ENCODE results near the gene GPR78.

The GPR78 gene

DNA sequence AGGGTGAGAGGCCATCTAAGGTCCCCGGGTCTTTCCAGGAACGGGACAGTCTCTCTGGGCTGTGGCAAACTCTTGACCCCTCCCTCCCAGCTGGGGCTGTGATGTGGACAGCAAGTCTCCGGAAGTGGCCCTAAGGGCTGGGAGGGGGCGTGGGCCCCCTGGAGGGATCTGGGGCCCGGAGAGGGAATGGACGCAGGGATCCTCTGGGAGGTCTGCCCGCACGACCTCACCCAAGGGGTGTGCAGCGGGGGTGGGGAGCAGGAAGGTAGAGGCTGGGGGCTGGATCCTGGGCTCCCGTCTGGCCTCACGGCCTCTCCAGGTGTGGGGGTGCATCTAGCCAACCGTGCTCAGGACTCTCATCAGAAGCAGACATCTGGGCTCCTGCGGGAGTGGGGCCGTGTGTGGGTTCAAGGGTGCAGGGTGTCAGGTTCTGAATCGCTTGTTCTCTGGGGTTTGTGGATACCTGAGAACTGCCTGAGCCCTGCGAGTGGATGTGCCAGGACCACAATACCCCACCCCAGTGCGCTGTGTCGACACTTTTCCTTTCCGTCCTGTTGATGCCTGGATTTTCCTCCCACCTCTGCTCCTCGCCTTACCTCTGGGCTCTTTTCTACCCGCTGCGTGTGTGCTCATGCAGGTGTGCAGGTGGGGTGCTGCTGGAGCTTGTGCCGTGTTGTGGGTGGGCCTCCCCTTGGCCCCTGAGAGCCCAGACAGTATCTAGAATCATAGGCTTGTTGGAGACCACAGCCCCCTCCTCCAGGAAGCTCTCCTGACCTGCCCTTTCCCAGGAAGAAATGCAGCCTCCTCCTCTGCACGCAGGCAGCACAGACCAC lies 13.3 kb downstream of the GPR78 start:
- TF ChIP-seq ZNF70 (CRISPR knock-in tag; IDR thresholded peaks at IDR 0.05) (no peak), TCF4 (CRISPR knock-in tag; IDR thresholded peaks at IDR 0.05; ENCODE audit: borderline replicate concordance) (no peak), RARB (CRISPR knock-in tag; IDR thresholded peaks at IDR 0.05) (no peak), SNAI2 (CRISPR knock-in tag; IDR thresholded peaks at IDR 0.05) (no peak)
- TF ChIP-seq, protein P1, sequence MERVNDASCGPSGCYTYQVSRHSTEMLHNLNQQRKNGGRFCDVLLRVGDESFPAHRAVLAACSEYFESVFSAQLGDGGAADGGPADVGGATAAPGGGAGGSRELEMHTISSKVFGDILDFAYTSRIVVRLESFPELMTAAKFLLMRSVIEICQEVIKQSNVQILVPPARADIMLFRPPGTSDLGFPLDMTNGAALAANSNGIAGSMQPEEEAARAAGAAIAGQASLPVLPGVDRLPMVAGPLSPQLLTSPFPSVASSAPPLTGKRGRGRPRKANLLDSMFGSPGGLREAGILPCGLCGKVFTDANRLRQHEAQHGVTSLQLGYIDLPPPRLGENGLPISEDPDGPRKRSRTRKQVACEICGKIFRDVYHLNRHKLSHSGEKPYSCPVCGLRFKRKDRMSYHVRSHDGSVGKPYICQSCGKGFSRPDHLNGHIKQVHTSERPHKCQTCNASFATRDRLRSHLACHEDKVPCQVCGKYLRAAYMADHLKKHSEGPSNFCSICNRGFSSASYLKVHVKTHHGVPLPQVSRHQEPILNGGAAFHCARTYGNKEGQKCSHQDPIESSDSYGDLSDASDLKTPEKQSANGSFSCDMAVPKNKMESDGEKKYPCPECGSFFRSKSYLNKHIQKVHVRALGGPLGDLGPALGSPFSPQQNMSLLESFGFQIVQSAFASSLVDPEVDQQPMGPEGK (CRISPR knock-in tag; IDR thresholded peaks at IDR 0.05; ENCODE audit: borderline replicate concordance), result no peak
- TF ChIP-seq, protein P2, sequence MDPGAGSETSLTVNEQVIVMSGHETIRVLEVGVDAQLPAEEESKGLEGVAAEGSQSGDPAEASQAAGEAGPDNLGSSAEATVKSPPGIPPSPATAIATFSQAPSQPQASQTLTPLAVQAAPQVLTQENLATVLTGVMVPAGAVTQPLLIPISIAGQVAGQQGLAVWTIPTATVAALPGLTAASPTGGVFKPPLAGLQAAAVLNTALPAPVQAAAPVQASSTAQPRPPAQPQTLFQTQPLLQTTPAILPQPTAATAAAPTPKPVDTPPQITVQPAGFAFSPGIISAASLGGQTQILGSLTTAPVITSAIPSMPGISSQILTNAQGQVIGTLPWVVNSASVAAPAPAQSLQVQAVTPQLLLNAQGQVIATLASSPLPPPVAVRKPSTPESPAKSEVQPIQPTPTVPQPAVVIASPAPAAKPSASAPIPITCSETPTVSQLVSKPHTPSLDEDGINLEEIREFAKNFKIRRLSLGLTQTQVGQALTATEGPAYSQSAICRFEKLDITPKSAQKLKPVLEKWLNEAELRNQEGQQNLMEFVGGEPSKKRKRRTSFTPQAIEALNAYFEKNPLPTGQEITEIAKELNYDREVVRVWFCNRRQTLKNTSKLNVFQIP (CRISPR knock-in tag; IDR thresholded peaks at IDR 0.05; ENCODE audit: borderline replicate concordance, low read depth), result no peak
- ATAC-seq, result no peak

DNA sequence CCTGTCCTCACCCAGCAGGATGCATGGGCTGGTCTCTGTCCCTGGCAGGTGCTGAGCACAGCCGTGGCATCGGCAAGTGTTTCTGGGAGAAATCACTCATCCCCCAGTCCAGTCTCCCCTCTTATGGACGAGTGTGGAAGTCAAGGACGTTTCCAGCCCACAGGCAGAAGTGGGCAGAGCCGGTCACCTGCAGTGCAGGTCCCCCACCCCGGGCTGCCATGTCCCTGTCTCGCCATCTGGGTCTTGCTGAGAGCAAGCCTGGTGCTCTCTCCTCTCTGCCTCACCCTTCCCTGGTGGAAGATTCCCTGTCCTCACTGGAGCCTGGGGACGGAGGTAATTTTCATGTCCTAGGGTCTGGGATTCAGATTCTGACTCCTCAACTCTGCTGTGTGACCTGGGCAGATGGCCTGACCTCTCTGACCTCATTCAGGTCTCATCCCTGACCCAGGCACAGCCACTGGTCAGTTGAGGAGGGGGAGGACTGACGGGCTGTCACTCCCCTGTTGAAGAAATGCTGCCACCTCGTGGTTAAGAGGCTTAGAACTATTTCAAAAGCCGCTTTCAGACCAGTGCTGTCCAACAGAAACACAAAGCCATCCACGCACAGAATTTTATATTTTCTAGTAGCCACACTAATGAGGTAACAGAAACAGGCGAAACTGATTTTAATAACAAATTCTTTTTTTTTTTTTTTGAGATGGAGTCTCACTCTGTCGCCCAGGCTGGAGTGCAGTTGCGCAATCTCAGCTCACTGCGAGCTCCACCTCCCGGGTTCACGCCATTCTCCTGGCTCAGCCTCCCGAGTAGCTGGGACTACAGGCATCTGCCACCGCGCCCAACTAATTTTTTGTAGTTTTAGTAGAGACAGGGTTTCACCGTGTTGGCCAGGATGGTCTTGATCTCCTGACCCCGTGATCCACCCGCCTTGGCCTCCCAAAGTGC lies 14.2 kb downstream of the GPR78 start:
- TF ChIP-seq RARB (CRISPR knock-in tag; IDR thresholded peaks at IDR 0.05), result no peak
- TF ChIP-seq ZNF565 (CRISPR knock-in tag; conservative IDR thresholded peaks at IDR 0.05; ENCODE audit: low read depth), result no peak
- TF ChIP-seq SNAI2 (CRISPR knock-in tag; IDR thresholded peaks at IDR 0.05), result no peak
- TF ChIP-seq, protein P1 (CRISPR knock-in tag; IDR thresholded peaks at IDR 0.05; ENCODE audit: borderline replicate concordance), result no peak
- TF ChIP-seq ZNF70 (CRISPR knock-in tag; IDR thresholded peaks at IDR 0.05), result no peak
- TF ChIP-seq, protein P3, sequence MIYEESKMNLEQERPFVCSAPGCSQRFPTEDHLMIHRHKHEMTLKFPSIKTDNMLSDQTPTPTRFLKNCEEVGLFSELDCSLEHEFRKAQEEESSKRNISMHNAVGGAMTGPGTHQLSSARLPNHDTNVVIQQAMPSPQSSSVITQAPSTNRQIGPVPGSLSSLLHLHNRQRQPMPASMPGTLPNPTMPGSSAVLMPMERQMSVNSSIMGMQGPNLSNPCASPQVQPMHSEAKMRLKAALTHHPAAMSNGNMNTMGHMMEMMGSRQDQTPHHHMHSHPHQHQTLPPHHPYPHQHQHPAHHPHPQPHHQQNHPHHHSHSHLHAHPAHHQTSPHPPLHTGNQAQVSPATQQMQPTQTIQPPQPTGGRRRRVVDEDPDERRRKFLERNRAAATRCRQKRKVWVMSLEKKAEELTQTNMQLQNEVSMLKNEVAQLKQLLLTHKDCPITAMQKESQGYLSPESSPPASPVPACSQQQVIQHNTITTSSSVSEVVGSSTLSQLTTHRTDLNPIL (CRISPR knock-in tag; IDR thresholded peaks at IDR 0.05; ENCODE audit: low read depth), result no peak
- no peak for TF ChIP-seq ISL1 (CRISPR knock-in tag; IDR thresholded peaks at IDR 0.05)
- TF ChIP-seq ZFP3 (CRISPR knock-in tag; IDR thresholded peaks at IDR 0.05), result no peak
- TF ChIP-seq ZNF8 (CRISPR knock-in tag; IDR thresholded peaks at IDR 0.05), result no peak
- TF ChIP-seq ARNTL (CRISPR knock-in tag; IDR thresholded peaks at IDR 0.05; ENCODE audit: borderline replicate concordance, low read depth), result no peak
- peak; percentile 83 for ATAC-seq

DNA sequence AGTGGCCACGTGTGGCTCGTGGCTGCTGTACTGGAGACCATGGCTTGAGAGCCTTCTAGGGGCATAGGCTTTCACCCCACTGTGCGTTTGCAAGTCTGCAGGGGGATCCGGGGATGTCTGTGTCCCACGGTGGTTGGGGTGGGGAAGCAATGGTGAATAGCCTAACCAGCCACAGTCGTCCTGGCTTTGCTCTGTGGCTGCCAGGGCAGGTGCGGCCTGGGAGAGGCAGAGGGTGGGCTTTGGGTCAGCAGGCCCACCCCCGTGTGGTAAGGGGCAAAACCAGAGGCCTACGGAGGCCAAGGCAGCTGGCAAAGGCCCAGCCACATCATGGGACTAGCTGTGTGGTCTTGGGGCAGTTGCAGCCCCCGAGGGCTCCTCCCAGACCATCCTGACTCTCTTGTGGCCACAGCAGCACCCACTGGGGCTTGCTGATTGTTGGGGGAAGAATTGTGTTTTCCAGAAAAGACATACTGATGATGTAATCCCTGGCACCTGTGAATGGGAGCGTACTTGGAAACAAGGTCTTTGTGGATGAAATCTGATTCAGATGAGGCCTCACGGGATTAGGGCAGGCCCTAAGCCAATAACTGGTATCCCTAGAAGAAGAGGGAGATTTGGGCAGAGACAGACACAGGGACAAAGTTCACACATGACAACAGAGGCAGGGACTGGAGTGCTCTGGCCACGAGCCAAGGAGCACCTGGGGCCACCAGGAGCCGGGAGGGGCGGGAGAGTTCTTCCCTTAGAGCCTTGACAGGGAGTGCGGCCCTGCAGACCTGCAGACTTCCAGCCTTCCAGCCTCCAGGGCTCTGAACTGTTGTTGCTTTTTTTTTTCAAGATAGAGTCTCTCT lies 15.3 kb downstream of the GPR78 start:
- no peak for ATAC-seq
- no peak for TF ChIP-seq ZNF8 (CRISPR knock-in tag; IDR thresholded peaks at IDR 0.05)
- TF ChIP-seq ZNF565 (CRISPR knock-in tag; conservative IDR thresholded peaks at IDR 0.05; ENCODE audit: low read depth), result no peak
- TF ChIP-seq, protein P4, sequence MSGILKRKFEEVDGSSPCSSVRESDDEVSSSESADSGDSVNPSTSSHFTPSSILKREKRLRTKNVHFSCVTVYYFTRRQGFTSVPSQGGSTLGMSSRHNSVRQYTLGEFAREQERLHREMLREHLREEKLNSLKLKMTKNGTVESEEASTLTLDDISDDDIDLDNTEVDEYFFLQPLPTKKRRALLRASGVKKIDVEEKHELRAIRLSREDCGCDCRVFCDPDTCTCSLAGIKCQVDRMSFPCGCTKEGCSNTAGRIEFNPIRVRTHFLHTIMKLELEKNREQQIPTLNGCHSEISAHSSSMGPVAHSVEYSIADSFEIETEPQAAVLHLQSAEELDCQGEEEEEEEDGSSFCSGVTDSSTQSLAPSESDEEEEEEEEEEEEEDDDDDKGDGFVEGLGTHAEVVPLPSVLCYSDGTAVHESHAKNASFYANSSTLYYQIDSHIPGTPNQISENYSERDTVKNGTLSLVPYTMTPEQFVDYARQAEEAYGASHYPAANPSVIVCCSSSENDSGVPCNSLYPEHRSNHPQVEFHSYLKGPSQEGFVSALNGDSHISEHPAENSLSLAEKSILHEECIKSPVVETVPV (CRISPR knock-in tag; IDR thresholded peaks at IDR 0.05), result no peak
- no peak for TF ChIP-seq TCF4 (CRISPR knock-in tag; IDR thresholded peaks at IDR 0.05; ENCODE audit: borderline replicate concordance)
- TF ChIP-seq, protein P3 (CRISPR knock-in tag; IDR thresholded peaks at IDR 0.05; ENCODE audit: low read depth), result no peak
- TF ChIP-seq CSDC2 (CRISPR knock-in tag; IDR thresholded peaks at IDR 0.05), result no peak
- TF ChIP-seq SNAI2 (CRISPR knock-in tag; IDR thresholded peaks at IDR 0.05), result no peak
- no peak for TF ChIP-seq ESRRG (CRISPR knock-in tag; IDR thresholded peaks at IDR 0.05)
- no peak for TF ChIP-seq RARB (CRISPR knock-in tag; IDR thresholded peaks at IDR 0.05)
- TF ChIP-seq, protein P1 (CRISPR knock-in tag; IDR thresholded peaks at IDR 0.05; ENCODE audit: borderline replicate concordance), result no peak
- TF ChIP-seq BACH2 (CRISPR knock-in tag; IDR thresholded peaks at IDR 0.05; ENCODE audit: borderline replicate concordance), result no peak
- TF ChIP-seq OSR1 (CRISPR knock-in tag; IDR thresholded peaks at IDR 0.05), result no peak
- no peak for TF ChIP-seq ZFP3 (CRISPR knock-in tag; IDR thresholded peaks at IDR 0.05)
- TF ChIP-seq TOX (CRISPR knock-in tag; IDR thresholded peaks at IDR 0.05; ENCODE audit: borderline replicate concordance), result no peak
- TF ChIP-seq ZC3H10 (CRISPR knock-in tag; IDR thresholded peaks at IDR 0.05), result no peak
- no peak for TF ChIP-seq GLIS3 (CRISPR knock-in tag; IDR thresholded peaks at IDR 0.05)
- TF ChIP-seq PPARA (CRISPR knock-in tag; IDR thresholded peaks at IDR 0.05; ENCODE audit: borderline replicate concordance), result no peak
